ENCODE results near the gene GRM7.
A peak's percentile ranks its signal among the peaks of the same experiment; 100 is the strongest.

The GRM7 gene

DNA sequence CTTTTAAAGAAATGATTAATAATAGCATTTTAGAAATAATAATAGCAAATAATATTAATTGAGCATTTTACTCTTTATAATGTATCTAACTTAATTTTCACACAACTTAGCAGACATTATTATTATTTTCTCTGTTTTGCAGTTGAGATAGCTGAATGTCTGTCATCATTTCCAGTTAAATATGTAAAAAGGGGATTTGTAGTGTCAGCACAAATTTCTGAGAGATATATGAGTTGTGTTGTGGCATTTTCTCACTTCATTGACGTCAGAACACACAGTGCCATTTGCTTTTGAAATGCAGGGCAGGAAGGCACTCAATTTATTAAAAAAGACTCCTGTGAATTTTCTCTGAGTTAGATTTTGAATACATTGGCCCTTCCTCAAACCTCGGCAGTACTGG is 111.0 kb downstream of the GRM7 start:
- DNase-seq (ENCODE audit: low spot score), result no peak

DNA sequence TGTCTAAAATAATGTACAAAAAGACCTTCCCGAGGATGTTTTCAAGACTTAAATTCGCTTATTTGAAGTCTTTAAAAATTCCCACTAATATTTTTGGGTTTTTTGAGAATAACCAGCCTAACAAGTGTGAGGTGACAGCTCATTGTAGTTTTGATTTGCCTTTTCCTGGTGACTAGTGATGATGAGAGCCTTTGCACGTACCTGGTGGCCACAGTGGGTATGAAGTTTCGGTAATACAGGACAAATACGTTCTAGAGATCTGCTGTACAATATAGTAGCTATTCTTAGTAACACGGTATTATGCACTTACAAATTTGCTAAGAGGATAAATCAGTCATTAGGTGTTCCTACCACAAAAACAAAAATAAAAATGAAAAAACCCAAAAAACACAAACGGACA is 124.9 kb downstream of the GRM7 start:
- no peak for DNase-seq (ENCODE audit: low spot score)

- no peak for DNase-seq (ENCODE audit: low spot score)
Measured at GRCh38 chr3:6989608-6990291, 128.8 kb downstream of the GRM7 start.

- DNase-seq (ENCODE audit: low spot score), result peak; percentile 45
Measured at GRCh38 chr3:6994081-6994668, 133.3 kb downstream of the GRM7 start.

GRCh38 chr3:7000501-7000900 is 139.6 kb downstream of the GRM7 start:
- no peak for DNase-seq (ENCODE audit: low spot score)

DNA sequence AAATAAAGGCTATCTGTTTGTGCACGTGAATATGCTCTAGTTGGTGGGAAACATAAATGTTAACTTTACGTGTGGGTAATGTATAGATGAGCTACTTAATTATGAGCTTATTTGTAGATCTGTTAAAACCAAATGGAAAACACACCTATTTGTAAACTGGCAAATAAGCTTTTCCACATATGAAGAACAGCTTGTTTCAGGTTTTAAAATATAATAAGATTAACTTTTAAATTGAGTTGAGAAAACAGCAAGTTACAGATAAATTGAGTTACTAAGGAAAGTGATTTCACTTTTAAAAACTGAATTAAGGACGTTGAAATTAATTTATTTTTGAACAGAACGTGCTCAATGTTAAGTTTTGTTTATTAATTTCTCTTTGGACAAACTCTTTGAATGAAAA is 140.5 kb downstream of the GRM7 start:
- DNase-seq (ENCODE audit: low spot score), result no peak

- DNase-seq (ENCODE audit: low spot score), result no peak
Measured at GRCh38 chr3:7015683-7016440, 154.9 kb downstream of the GRM7 start.

- no peak for DNase-seq (ENCODE audit: low spot score)
Measured at GRCh38 chr3:7025581-7026300, 164.8 kb downstream of the GRM7 start.

DNA sequence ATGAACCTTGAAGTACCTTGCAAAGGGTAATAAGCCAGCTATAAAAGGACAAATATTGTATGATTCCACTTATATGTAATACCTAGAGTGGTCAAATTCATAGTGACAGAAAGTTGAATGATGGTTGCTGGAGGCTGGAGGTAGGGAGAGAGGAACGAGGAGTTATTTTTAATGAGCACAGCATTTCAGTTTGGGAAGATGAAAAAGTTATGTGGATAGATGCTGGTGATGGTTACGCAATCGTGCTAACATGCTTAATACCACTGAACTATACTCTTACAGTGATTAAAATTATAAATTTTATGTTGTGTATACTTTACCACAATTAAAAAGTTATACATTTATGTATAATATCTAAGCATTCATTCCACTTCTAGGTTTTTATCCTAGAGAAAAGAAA is 168.6 kb downstream of the GRM7 start:
- DNase-seq (ENCODE audit: low spot score), result no peak

DNA sequence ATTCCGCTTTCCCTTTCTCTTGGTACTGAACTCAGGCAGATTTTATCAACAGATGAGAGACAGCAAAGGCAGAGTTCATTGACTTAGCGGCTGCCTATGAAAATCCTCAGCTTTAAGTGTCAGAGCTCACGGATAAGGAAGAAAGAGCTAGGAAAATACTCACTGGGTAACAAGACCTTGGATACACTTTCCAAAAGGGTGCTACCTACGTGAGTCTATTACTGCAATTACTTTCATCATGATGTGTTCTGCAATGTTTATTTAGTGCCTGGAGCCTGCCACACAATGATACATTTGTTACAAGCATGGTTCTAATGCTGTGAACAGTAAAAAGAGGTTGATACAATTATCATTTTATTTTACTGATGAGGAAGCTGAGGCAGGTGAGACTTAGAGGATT is 177.5 kb downstream of the GRM7 start:
- no peak for DNase-seq (ENCODE audit: low spot score)

DNA sequence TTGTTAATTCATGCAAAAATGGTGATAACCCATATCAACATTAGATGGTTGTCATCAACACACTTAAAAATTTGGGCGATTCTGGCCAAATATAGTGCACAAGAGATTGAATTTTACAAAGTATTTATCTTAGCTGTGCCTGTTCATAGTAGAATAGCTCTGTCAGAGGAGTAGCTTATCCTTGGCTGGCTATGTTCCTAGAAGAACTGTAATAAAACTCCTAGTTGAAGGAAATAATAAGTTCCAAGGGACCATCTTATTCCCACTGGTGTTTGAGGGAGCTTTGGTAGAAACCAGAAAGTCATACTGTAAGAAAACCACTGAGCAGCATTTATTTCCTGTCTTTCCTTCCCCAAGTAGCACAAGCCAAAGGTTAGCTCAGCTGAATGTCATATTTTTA is 201.8 kb downstream of the GRM7 start:
- DNase-seq (ENCODE audit: low spot score), result no peak

DNA sequence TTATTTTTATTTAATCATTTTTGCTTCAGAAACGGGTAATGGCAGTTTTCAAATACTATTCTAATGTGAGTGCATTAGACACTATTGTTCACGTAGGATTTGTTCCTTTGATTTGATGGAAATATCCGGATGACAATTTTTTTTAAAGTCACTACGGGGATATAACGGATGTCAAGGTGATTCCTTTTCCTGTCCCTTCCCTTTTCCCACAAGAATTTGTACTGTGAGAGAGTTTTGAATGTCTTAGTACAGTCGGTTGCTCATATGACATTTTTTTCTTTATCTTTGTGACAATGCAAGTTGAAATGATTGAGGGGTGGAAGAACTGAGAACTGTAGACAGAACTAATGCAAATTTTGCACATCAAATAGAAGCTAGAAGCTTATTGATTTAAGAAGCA is 209.5 kb downstream of the GRM7 start:
- no peak for DNase-seq (ENCODE audit: low spot score)

GRCh38 chr3:7074217-7074616 is 213.3 kb downstream of the GRM7 start:
- peak; percentile 9 for DNase-seq (ENCODE audit: low spot score)

DNA sequence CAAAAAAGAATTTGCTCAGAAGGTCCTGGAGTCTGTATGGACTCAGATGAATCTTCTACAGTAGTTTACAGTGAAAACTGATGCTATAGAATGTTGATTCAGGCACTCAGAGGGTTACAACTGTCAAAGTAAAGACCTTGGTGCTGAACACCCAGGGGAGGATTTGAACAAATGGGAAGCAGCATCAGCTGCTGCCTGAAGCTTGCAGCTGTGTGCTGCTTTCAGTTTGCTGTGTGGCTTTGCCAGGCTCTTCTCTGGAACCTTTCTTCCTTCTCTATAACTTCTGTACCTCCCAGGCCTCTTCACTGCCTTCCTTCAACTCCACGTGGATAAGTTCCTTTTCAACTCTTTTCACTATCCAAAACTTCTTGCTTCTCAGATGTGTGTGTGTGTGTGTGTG is 214.2 kb downstream of the GRM7 start:
- no peak for DNase-seq (ENCODE audit: low spot score)

DNA sequence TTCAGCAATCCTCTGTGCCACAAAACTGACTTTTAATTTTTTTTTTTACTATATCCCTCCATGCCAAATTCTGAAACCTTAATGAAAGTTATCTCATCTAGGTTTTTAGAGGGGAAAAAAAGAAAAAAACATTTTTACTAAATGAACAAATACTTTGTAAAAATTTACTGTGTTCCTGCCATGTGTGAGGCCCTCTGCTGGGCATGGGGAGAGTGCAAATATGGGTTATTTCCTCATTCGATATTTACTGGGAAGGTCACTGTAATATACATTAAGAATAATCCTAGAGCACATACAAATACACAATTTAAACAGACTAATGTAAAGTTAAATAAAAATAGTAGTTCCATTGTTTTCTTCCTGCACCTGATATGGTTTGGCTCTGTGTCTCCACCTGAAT is 215.0 kb downstream of the GRM7 start:
- no peak for DNase-seq (ENCODE audit: low spot score)

DNA sequence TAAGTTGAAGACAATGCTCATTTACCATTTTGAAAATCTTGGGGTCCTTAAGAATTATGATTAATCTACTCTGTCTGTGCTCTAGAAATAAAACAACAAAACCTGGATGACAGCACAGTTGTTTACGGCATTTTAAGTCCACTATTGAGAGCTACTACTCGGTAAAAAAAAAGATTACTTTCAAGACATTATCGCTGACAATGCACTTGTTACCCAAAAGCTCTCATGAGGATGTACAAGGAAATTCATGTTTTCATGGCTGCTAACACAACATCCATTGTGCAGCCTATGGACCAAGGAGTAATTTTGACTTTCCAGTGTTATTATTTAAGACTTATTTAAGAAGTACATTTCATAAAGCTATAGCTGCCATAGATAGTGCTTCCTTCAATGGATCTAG is 221.3 kb downstream of the GRM7 start:
- no peak for DNase-seq (ENCODE audit: low spot score)

DNA sequence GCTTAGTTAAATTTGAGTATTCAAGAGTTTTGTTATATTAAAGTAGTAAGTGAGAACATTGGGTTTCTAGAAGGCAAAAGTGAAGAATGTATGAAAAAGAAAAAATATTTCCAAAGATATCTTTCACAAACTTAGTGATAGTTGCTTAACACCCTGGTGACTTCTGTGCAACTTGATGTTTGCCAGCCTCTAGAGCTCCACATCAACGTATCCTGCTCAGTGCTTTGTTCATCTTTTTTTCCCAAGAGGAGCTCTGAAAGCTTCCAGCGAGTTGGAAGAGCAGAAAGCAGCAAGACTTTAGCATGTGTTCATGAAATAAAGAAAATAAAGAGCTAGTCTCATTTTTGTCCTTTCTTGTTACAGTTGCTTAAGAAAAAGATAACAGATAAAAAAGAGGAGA is 225.5 kb downstream of the GRM7 start:
- DNase-seq (ENCODE audit: low spot score), result no peak

DNA sequence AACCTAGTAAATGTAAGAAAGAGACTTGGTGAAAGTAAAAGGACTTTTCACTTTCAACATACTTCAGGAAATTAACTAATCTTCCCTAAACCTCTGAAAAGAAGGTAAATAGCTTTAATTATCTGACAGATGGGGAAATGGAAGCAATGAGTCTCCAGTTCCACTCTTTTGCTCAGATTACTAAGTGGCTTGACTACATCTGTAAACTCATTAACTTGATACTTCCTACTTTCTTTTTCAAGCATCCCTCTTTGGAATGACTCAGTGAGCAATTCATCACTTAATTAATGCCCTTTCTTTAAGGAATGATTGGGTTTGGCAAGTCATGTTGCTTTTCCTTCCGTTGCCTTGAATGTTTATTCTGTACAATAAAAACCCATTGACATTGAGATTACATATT is 234.2 kb downstream of the GRM7 start:
- DNase-seq (ENCODE audit: low spot score), result no peak

- no peak for DNase-seq (ENCODE audit: low spot score)
Measured at GRCh38 chr3:7100136-7100535, 239.2 kb downstream of the GRM7 start.

DNA sequence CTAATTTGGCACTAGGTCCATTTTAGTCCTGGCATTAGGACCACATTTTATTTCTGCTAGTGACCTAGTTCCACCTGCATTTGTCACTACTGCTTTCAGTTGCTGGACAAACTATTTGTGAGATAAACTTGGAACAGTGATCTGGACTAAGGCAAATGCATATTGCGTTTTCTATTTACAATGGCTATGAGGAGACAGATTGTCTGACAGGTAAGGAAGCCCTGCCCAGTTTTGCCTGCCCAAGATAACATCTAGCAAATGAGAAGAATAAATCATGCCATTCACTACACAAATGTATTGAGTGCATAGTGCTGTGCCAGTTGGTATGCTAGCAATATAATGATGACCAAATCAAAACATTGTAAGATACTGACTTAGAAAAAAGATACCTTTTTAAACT is 245.7 kb downstream of the GRM7 start:
- DNase-seq (ENCODE audit: low spot score), result no peak

DNA sequence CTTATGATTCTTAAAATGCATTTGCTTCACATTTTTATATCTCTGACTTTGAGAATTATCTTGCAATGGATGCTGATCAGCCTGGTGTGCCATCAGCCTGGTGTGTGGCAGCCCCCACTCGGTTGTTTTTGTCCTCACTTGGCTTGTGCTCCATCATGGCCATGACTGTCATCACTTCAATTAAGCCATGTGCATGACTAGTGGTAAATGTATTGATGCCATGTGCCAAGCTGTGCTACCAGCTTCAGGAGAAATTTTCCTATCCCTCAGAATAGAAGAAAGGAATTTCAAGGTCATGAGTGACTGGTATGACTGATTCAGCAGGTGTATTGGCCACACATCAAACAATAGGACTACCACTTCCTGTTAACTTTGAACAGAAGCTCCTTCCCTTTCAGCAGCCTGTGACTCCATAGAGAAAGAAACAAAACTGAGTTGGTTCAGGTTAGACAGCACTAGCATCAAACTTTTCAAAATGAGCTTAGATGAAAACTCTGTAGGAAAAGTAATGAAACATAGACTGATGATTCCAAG is 251.7 kb downstream of the GRM7 start:
- DNase-seq (ENCODE audit: low spot score), result no peak

DNA sequence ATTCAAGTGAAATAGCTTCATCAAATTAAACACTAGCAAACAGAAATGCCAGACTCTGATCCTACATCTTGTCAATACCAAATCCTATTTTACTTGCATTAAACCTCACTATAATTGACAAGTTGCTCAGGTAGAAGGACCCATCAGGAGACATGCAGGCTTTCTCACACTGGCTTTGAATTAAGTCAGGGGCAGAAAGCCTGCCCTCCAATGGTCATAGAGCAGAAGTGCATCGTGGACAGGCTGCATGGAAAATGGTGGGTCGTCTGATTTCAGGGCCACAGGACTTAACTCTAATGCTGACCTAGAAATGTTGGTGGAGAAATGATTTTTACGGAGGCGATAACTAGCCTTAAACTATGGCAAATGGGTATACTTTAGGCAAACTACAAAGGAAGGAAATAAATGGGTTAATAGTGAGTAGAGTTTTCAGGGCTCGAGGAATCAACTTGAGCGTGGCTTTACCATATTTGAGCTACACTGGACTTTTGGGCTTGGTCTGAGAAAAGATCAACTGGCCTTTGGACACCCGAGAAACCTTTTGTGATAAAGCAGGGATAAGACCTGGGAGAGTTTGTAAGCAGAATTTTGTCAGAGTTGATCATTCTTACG is 283.9 kb downstream of the GRM7 start:
- DNase-seq (ENCODE audit: low spot score), result peak; percentile 50

All from RKO (cell line).